ENCODE measurements around the gene PSMD13.

The PSMD13 gene

DNA sequence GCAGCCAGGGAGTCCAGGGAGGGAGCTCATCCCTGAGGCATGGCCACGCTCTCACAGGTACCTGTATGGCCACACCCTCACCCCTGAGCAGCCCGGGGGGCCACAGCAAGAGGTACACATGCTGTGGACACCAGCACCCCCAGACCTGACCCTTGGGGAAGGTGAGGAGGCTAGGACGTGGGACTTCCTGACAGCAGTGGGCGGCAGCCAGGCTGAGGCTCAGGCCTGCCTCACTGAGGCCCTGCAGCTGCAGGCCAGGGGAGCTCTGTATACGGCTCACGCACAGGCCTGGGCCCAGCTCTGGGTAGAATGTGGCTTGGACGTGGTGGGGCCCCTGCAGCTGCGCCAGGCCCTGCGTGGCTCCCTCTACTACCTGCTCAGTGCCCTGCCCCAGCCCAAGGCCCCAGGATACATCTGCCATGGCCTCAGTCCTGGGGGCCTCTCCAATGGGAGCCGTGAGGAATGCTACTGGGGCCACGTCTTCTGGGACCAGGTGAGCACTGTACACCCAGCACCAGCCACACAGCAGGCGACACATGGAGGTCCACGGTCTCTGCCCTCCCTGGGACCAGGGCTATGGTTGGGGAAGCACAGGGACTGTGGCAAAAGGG lies 54.0 kb downstream of the PSMD13 start:
- DNase-seq, result no peak

DNA sequence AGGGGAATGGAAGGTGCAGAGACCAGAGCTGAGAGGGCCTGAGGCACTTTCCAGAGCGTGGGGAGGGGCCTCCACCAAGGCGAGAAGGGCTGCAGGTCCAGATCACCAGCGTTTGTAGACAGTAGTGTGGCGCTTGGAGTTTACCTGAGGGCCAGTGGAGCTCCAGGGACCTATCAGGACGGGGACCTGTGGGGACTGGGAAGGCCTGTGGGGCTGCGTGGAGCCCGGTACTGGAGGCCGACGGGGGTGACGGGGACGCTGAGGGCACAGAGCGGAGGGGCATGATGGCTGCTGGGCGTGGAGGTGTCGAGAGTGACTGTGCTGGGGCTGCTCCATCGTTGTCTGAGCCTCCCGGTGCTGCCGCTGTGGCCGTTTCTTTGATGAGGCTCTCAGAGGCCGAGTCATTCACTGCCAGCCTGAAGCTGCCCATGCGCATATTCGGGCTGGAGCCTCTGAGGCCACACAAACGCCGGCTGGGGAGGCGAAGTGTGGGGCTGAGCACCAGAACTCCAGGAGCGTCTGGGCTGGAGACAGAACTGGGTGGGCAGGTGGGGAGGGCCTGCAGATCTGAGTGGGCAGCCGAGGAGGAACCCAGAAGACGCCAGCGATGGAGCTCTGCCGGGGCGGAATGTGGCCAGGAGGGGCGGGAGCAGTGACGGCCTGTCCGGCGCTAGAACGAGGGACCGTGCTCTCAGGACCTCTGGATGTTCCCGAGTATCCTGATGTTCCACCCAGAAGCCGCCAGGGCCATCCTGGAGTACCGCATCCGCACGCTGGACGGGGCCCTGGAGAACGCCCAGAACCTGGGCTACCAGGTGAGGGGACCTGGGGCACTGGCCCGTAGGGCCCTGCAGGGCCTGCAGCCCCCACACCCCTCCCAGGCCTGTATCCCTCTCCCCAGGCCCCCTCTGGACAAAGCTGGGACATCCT lies 54.8 kb downstream of the PSMD13 start:
- no peak for DNase-seq

DNA sequence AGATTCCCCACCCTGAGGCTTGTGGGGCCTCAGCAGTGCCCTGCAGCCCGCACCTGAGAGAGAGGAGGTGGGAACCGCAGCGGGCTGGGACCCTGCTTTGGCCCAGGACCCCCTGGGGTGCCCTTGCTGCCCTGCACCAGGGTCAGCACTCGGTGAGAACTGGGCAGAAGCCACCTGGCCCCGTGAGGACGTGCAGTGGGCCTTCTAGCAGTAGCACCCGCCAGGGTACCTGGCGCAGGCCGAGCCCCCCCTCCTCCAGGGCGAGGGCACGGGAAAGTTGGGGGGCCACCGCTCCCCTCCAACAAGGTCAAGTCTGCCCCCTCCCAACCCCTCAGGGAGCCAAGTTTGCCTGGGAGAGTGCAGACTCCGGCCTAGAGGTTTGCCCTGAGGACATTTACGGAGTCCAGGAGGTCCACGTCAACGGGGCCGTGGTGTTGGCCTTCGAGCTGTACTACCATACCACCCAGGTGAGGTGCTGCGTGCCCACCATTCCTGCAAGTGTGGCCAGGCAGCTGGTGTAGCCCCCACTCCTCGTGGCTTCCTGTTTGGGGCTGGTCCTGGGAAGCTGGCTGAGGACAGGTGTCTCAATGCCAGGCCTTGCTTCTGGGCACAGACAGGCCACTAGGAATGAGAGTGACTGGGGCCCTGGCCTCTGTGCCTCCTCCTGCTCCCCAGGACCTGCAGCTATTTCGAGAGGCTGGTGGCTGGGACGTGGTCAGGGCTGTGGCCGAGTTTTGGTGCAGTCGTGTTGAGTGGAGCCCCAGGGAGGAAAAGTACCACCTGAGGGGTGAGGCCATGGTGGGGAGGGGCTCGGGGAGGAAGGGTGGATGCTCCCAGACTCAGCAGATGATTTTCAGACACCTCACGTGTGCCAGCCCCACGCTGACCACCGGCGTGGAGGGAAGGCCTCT lies 55.7 kb downstream of the PSMD13 start:
- DNase-seq, result no peak

DNA sequence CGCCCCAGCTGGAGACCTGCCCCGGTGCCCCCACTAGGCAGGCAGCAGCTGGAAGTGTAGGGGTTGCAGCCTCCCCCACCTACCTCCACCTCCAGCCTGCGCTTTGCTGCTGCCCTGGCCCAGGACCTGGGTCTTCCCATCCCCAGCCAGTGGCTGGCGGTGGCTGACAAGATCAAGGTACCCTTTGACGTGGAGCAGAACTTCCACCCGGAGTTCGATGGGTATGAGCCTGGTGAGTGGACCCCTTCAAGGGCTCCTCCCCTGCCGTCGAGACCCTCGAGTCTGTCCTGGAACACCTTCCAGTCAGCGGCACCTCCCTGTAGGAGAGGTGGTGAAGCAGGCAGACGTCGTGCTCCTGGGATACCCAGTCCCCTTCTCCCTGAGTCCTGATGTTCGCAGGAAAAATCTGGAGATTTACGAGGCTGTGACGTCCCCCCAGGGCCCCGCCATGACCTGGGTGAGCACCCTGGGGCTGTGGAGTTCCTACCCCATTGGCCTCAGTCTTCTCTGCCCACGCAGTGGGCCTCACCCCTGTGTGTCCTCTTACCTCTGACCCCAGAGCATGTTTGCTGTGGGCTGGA lies 56.6 kb downstream of the PSMD13 start:
- no peak for DNase-seq

DNA sequence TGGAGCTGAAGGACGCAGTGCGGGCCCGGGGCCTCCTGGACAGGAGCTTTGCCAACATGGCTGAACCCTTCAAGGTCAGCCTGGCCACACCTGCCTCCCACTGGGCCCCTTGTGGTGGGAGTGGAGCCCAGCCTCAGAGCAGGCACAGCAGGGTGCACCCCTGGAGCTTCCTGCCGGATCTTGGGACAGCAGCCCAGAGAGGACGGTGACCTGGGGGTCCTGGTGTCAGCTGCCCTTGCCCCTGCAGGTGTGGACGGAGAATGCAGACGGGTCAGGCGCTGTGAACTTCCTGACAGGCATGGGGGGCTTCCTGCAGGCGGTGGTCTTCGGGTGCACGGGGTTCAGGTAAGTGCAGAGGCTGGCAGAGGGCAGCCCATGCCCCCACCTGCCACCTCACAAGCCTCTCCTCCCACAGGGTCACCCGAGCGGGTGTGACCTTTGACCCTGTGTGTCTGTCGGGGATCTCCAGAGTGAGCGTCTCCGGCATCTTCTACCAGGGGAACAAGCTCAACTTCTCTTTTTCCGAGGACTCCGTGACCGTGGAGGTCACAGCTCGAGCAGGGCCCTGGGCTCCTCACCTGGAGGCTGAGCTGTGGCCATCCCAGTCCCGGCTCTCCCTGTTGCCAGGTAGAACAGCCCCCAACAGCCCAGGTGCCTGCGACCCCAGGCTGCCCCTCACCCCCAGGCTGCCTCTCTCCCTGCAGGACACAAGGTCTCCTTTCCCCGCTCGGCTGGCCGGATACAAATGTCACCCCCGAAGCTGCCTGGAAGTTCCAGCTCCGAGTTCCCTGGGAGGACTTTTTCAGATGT lies 57.3 kb downstream of the PSMD13 start:
- DNase-seq, result no peak

DNA sequence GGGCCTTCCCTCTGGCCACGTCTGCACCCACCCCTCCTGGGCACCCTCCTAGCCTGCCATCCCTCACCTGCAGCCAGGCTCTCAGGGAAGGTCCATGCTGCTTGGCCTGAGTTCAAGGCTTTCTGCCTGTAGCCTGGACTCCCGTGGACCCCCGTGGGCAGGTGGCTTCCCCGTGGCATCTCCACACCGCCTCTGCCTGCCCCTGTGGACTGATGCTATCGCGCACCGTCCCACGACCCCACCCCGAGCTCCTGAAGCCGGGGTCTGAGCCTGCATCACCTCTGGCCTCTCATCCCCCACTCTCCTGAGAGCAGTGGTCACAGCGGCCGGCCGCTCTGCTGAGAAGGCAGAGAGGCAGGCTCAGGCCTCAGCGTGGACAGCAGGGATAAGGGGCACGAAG lies 58.0 kb downstream of the PSMD13 start:
- no peak for DNase-seq

DNA sequence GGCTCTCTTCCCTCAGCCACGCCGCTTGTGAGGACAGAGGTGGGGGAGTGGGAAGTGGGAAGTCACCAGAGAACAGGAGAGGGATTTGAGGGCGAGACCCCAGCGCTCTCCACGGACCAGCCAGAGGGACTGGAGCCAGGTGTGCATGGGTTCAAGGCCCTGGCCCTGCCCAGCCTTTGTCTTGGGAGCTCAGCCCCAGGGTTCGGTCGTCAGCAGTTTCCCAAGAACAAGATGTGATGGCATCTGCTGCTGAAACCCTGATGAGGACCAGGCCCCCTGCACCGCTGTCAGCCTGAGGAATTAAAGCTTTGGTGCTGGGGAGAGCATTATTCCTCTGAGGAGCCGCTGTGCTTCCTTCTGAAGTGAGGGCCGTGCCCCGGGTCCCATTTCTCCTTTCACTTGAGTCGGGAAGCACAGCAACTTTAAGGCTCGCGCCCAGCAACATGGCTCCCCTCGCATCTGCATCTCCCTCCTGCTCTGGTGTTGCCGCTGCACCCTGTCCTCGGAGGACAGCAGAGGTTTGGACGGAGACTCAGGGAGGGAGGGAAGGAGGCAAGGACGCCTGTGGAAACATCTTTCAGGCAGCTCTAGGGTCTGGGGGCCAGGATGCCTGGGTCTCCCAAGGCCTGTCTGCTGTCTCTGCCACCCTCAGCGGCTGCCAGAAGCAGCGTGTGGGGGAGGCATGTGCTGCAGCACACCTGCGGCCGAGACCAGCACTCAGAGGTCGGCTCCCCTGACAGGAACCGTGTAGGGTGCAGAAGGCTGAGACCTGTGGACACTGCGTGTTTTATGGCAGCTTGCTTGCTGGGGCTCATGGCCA lies 58.8 kb downstream of the PSMD13 start:
- DNase-seq, result no peak

DNA sequence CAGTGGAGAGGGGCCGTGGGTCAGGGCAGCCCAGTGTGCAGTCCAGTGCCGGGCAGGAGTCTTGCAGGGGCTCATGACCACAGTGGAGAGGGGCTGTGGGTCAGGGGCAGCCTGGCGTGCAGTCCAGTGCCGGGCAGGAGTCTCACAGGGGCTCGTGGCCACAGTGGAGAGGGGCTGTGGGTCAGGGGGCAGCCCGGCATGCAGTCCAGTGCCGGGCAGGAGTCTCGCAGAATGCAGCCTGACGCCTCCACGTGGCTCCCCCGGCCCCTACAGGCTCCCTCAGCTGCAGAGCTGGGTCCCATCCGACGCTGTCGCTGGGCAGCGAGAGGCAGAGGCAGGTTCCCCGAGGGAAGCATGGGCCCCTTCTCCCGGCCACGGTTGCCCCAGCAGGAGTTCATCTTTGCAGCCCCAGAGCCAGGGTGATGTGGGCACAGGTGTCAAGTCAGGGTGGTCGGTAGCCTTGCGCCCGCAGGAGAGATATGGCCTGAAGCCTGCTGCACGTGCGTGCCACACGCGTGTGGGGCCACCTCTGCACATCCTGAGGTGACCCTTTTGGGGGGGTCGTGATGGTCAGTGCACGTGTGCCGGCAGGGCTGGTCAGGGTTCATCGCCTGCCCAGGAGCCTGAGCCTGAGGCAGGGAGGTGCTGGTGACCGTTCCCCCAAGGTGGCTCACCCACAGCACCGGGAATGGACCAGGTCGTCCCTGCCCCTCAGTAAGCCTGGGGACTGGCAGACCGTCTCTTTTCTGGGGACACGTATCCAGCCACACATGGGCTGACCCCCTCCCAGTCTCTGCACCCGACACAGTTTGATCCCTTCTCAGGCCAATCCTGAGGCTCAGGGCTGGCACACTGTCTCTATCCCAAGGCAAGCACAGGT lies 59.6 kb downstream of the PSMD13 start:
- no peak for DNase-seq

DNA sequence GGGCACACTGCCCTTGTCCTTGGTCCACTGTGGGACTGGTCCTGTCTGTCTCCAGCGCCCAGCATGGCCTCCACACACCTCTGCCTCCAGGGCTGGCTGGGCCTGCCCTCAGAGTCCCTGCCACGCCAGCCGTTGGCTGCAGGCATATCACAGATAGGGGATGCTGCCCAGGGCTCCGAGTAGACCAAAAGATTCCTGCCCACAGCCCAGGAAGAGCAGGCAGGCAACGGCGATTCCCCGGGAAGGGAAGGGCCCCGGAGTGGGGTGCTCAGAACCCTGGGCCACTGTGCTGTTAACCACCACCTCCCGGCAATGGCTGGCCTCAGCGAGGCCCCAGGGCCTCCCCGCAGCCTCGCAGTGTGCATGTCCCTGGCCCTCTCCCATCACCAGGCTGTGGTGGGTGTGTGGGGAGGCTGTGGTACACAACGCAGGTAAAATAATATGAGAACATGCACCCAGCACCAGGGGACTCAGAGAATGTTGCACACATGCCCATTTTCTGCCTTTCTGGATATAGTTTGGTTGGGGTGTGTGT lies 60.3 kb downstream of the PSMD13 start:
- DNase-seq, result no peak

DNA sequence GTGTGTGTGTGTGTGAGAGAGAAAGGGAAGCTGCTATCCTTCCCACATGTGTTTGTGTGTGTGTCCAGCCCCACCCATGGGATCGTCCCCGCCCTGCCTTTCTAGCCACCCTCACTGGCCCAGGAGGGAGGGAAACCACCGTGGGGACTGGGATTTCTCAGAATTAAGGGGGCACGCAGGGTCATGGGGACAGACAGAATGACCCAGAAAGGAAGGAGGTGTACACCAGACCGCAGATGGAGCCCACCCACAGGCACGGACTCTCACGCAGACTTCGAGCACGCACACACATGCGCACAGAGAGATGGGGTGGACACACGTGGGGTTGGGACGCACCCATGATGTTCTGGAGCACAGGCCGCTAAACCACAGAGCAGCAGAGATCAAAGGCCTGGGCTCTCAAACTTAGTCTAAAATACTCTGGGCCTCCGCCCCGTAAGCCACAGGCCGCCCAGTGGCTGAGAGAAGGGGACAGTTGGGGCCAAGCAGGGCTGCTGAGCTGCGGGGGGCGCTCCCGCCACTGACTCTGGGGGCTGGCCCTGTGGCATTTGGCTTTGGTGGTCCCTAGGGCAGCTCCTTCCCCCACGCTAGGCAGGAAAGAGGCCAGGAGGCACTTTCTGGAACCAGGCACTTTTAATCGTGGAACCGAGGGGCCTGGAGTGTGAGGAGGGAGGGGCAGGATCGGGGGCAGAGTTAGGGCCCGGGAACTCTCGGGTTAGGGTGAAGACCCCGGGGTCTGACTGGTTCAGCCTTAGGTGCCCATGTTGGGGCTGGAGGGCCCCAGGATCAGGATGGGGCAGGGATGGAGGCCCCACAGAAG lies 61.0 kb downstream of the PSMD13 start:
- no peak for DNase-seq

DNA sequence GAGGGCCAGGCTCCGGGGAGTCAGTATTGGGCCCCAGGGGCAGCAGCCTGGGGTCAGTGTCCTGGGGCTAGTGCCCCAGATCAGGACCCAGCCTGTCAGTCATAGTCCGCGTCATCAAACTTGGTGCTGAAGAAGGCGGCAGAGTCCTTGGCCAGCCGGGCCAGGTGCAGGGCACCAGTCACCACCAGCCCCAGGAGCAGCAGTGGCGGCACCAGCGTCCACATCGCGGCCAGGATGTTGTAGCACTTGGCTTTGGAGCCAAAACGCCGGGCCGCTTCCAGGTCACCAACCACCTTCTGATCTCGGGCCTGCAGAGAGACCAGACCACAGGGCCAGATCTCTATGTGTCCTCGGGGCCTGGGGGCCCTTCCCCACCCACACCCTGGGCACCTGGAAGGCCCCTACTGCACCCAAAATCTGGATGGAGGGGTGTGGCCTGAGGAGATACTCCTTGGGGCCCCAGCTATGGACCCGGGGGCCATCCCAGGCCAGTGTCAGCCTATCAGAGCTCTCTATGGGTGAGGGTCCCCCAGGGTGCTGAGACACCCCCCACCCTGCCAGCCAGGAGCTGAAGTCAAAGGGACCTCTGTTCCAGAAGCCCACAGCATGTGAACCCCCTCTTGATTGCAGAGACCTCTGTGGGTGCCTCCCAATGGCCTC lies 61.8 kb downstream of the PSMD13 start:
- no peak for DNase-seq

DNA sequence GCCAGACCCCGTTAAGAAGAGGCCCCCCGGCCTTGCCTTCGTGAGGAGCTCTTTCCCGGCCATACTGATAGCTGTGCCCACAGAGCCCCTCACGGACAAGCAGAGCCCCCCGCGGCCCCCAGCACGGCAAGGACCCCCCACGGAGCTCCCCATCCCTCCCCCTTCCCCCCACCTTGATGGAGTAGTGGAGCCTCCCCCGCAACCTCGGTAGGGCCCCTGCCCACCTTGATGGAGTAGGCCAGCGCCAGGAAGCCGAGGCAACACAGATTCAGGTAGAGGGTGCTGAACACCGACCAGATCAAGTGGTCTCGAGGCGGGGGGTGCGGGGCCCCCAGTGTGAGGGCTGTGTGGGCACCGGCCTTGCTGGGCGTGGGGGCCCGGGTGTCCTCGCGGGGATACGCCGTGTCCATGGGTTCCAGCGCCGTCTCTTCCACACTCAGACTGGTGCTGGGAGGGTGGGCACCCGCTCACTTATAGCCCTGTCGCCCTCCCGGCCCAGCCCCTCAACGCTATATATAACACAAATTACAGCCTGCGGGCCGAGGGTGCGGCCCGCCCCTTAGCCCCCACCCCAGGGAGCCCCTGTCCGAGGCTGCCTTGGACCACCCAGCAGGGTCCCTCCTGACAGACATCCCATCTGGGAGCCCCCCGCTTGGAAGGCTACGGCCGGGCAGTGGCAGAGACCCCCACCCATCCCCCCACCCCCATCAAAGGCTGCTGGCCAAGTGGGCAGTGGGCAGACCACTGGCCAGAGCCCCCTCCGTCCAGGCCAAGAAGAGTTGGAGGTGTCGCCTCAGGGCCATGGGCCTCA lies 62.5 kb downstream of the PSMD13 start, which contains the start of gene IFITM5:
TSS of gene IFITM5 (minus strand) at position 446 of the 811 bp plus-strand sequence. CDS start at position 410, 36 bp downstream.
- DNase-seq, result no peak

DNA sequence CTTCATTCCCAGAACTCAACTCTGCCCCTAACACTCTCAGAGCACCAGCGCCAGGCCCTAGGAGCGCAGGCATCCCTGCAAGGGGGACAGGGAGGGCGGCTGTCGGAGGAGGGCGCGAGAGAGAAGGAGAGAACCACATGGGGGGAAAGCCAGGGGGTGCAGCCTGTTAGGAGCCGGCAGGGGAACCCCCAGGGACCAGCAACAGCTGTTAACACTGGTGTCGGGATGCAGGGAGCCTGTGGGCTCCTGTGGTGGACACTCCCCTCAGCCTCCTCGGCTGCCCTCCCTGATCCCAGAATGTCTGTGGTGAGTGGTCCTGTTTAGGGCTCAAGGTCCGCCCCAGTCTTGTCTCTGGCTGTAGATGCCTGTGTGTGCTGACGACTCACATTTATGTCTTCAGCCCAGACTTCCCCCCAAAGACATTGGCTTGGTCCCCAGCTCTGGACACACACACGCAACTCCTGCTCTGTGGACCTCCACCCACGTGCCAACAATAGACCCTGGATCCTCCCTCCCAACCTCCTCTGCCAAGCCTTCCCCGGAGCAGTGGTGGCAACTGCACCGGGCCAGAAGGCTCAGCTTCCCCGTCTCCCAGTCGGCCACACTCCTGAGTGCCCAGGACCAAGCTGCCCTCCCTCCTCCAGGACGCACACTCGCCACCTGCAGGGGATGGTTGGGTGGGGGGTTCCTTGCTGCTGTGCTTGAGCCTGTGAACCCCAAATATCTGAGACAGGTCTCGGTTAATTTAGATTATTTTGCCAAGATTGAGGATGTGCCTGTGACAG lies 63.4 kb downstream of the PSMD13 start:
- DNase-seq, result no peak
